PC-9 (cell line): ENCODE data around the gene KDM6A.

ENCODE experiments used
- CTCF ChIP-seq: fragments of 200-600 bp; sonication (generic); conservative IDR thresholded peaks from 2 replicates; pipeline ENCODE4 v1.6.1; 2017; ENCODE audit warnings: mixed run types, antibody characterized with exemption, mild to moderate bottlenecking, moderate library complexity
- EZH2 ChIP-seq: fragments of 200-600 bp; sonication (generic); IDR thresholded peaks from 2 replicates; pipeline ENCODE4 v1.8.0; 2017; ENCODE audit warnings: antibody characterized with exemption, low read depth

DNA sequence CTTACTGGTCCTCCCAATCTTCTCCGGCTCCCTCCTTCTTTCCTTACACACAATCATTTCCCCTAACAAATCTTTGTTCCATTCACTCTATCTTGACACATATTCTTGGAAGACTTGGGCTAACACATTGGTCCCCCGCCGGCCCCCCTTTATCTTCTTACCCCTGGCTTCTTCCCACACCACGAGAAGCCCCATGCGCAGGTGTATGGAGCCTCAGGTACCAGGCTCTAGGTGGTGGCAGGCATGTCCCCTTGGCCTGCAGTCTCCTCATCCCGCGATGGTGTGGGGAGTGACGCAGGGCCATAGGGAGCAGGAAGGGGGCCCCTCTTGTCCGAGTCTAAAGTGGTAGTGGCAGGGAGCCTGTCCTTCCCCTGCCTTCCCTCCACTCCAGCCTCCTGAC, 277.8 kb downstream of the KDM6A start:
- TF ChIP-seq EZH2 = no peak
- TF ChIP-seq CTCF = no peak
